Measurements from ENCODE around the gene PODN.

PODN gene

GRCh38 chr1:53075761-53076163 is 13.7 kb downstream of the PODN start:
- DNase-seq (ENCODE audit: low read depth): no peak

GRCh38 chr1:53076165-53076564 is 14.2 kb downstream of the PODN start:
- no peak for TF ChIP-seq CTCF (IDR thresholded peaks at IDR 0.05; ENCODE audit: control insufficient read depth, insufficient read depth, low read depth, low read length, missing control alignments)
- no peak overlapping the region for H3K4me3 ChIP-seq (ENCODE audit: control insufficient read depth, low read depth, low read length)
- DNase-seq (ENCODE audit: low read depth): no peak

More at GRCh38 chr1:53075761-53076163, 13.7 kb downstream of the PODN start:
- H3K4me3 ChIP-seq (ENCODE audit: control insufficient read depth, low read depth, low read length): no peak overlapping the region
- no peak for TF ChIP-seq CTCF (IDR thresholded peaks at IDR 0.05; ENCODE audit: control insufficient read depth, insufficient read depth, low read depth, low read length, missing control alignments)

- DNase-seq (ENCODE audit: low read depth): no peak
- no peak overlapping the region for H3K4me3 ChIP-seq (ENCODE audit: control insufficient read depth, low read depth, low read length)
- TF ChIP-seq CTCF (IDR thresholded peaks at IDR 0.05; ENCODE audit: control insufficient read depth, insufficient read depth, low read depth, low read length, missing control alignments): no peak
These were observed 14.9 kb downstream of the PODN start for GRCh38 chr1:53076721-53077598.

- DNase-seq (ENCODE audit: low read depth): no peak
- no peak overlapping the region for H3K4me3 ChIP-seq (ENCODE audit: control insufficient read depth, low read depth, low read length)
These were observed 15.6 kb downstream of the PODN start for GRCh38 chr1:53077599-53077965.

GRCh38 chr1:53078333-53079101 is 16.5 kb downstream of the PODN start:
- H3K4me3 ChIP-seq (ENCODE audit: control insufficient read depth, low read depth, low read length): no peak overlapping the region
- no peak for DNase-seq (ENCODE audit: low read depth)
- no peak for TF ChIP-seq CTCF (IDR thresholded peaks at IDR 0.05; ENCODE audit: control insufficient read depth, insufficient read depth, low read depth, low read length, missing control alignments)

More at GRCh38 chr1:53077599-53077965, 15.6 kb downstream of the PODN start:
- TF ChIP-seq CTCF (IDR thresholded peaks at IDR 0.05; ENCODE audit: control insufficient read depth, insufficient read depth, low read depth, low read length, missing control alignments): no peak

- no peak overlapping the region for H3K4me3 ChIP-seq (ENCODE audit: control insufficient read depth, low read depth, low read length)
- TF ChIP-seq CTCF (IDR thresholded peaks at IDR 0.05; ENCODE audit: control insufficient read depth, insufficient read depth, low read depth, low read length, missing control alignments): no peak
- DNase-seq (ENCODE audit: low read depth): no peak
These were observed 17.2 kb downstream of the PODN start for GRCh38 chr1:53079251-53079650.
